Measurements from ENCODE around the gene RANBP17.
A peak's percentile ranks its signal among the peaks of the same experiment; 100 is the strongest.
"Not testable (repeated sequence)": the region's sequence is repeated elsewhere in the genome, so short reads cannot be mapped to it uniquely, and the experiment has no call there.

Gene RANBP17

GRCh38 chr5:170861917-170862766 is at the start of gene RANBP17:
TSS of gene RANBP17 (plus strand) at chr5:170862018.
- peak; percentile 75 for DNase-seq (ENCODE audit: low read depth)

- no peak for DNase-seq (ENCODE audit: low read depth)
Observed at GRCh38 chr5:170813231-170813630, 48.6 kb upstream of the RANBP17 start.

- peak; percentile 88 for DNase-seq (ENCODE audit: low read depth)
Observed at GRCh38 chr5:170817195-170817594, 44.6 kb upstream of the RANBP17 start.

- peak; percentile 98 for DNase-seq (ENCODE audit: low read depth)
Observed at GRCh38 chr5:170818232-170818631, 43.6 kb upstream of the RANBP17 start.

- peak; percentile 24 for DNase-seq (ENCODE audit: low read depth)
Observed at GRCh38 chr5:170819824-170820223, 42.0 kb upstream of the RANBP17 start.

- DNase-seq (ENCODE audit: low read depth): peak; percentile 77
Observed at GRCh38 chr5:170821257-170821800, 40.5 kb upstream of the RANBP17 start.

- DNase-seq (ENCODE audit: low read depth): no peak
Observed at GRCh38 chr5:170826117-170826516, 35.7 kb upstream of the RANBP17 start.

- DNase-seq (ENCODE audit: low read depth): no peak
Observed at GRCh38 chr5:170832241-170832640, 29.6 kb upstream of the RANBP17 start.

- DNase-seq (ENCODE audit: low read depth): not testable (repeated sequence)
Observed at GRCh38 chr5:170833981-170834380, 27.8 kb upstream of the RANBP17 start.

- DNase-seq (ENCODE audit: low read depth): no peak
Observed at GRCh38 chr5:170836226-170836625, 25.6 kb upstream of the RANBP17 start.

- no peak for DNase-seq (ENCODE audit: low read depth)
Observed at GRCh38 chr5:170843870-170844269, 17.9 kb upstream of the RANBP17 start.

GRCh38 chr5:170844651-170845050 is 17.2 kb upstream of the RANBP17 start:
- no peak for DNase-seq (ENCODE audit: low read depth)

- no peak for DNase-seq (ENCODE audit: low read depth)
Observed at GRCh38 chr5:170846416-170846815, 15.4 kb upstream of the RANBP17 start.

GRCh38 chr5:170846846-170847245 is 15.0 kb upstream of the RANBP17 start:
- DNase-seq (ENCODE audit: low read depth): no peak

- no peak for DNase-seq (ENCODE audit: low read depth)
Observed at GRCh38 chr5:170848033-170848432, 13.8 kb upstream of the RANBP17 start.

- no peak for DNase-seq (ENCODE audit: low read depth)
Observed at GRCh38 chr5:170849374-170849773, 12.4 kb upstream of the RANBP17 start.

GRCh38 chr5:170854566-170854965 is 7.3 kb upstream of the RANBP17 start:
- no peak for DNase-seq (ENCODE audit: low read depth)

GRCh38 chr5:170857066-170857465 is 4.8 kb upstream of the RANBP17 start:
- DNase-seq (ENCODE audit: low read depth): no peak

GRCh38 chr5:170860415-170860814 is 1.4 kb upstream of the RANBP17 start:
- DNase-seq (ENCODE audit: low read depth): no peak

GRCh38 chr5:170860818-170861666 is 776 bp upstream of the RANBP17 start:
- no peak for DNase-seq (ENCODE audit: low read depth)

GRCh38 chr5:170861667-170861916 is 226 bp upstream of the RANBP17 start:
- no peak for DNase-seq (ENCODE audit: low read depth)

- peak; percentile 90 for DNase-seq (ENCODE audit: low read depth)
Observed at GRCh38 chr5:170863646-170864045, 1.8 kb downstream of the RANBP17 start.

GRCh38 chr5:170865622-170866021 is 3.8 kb downstream of the RANBP17 start:
- DNase-seq (ENCODE audit: low read depth): no peak
